Brain microvascular endothelial cell (primary cell): ENCODE measurements around the gene TESK1.
A peak's percentile ranks its signal among the peaks of the same experiment; 100 is the strongest.

Experiments used
- DNase-seq: peaks from one replicate; pipeline ENCODE4 v3.0.0-alpha.2; 2020
- H3K27ac ChIP-seq: fragments of 250-450 bp; sonication (Bioruptor Pico); 2 replicates; pipeline ENCODE4 v1.5.1; 2020; ENCODE audit warnings: mild to moderate bottlenecking, moderate library complexity
- H3K27me3 ChIP-seq: fragments of 250-450 bp; sonication (Bioruptor Pico); replicated peaks from 2 replicates; pipeline ENCODE4 v1.5.1; 2020; ENCODE audit warnings: mild to moderate bottlenecking
- H3K36me3 ChIP-seq: fragments of 250-450 bp; sonication (Bioruptor Pico); replicated peaks from 2 replicates; pipeline ENCODE4 v1.5.1; 2020; ENCODE audit warnings: mild to moderate bottlenecking
- H3K4me3 ChIP-seq: 2 replicates; pipeline ENCODE4 v1.5.1; 2011; ENCODE audit warnings: low read depth, mild to moderate bottlenecking, control low read depth, low read length, moderate library complexity
- CTCF ChIP-seq: IDR thresholded peaks from 2 replicates; pipeline ENCODE4 v1.5.1; 2011; ENCODE audit warnings: low read depth, mild to moderate bottlenecking, moderate library complexity, low read length, control low read depth, inconsistent platforms; ENCODE audit errors: missing control alignments
- in situ Hi-C: cut with HindIII; loops from 2 replicates; pipeline ENCODE4 v1.10.0; 2017; ENCODE audit warnings: low sequenced_read_pairs, low pct_ligation_motif_present

Gene TESK1

GRCh38 chr9:35659340-35659739 lies 54.3 kb downstream of the TESK1 start:
- H3K27ac ChIP-seq: peak overlapping the region; percentile 99
- in situ Hi-C loops: no loop called here
- peaks cover 7% of the 10 kb centered on the region for H3K36me3 ChIP-seq
- H3K4me3 ChIP-seq: peak overlapping the region; percentile 84
- H3K27me3 ChIP-seq: no peaks in the 10 kb centered on the region
- DNase-seq: peak; percentile 45
- no peak for TF ChIP-seq CTCF
